ENCODE measurements around the gene DNAH10. TPM values are rescaled to one million over a fixed set of nuclear protein-coding genes. Genes with fewer than 3 reads are reported as not detected.
A peak's percentile ranks its signal among the peaks of the same experiment; 100 is the strongest.

The DNAH10 gene
- polyA plus RNA-seq, 3 donors, result 5.6 to 6.4 (median 5.8) TPM

DNA sequence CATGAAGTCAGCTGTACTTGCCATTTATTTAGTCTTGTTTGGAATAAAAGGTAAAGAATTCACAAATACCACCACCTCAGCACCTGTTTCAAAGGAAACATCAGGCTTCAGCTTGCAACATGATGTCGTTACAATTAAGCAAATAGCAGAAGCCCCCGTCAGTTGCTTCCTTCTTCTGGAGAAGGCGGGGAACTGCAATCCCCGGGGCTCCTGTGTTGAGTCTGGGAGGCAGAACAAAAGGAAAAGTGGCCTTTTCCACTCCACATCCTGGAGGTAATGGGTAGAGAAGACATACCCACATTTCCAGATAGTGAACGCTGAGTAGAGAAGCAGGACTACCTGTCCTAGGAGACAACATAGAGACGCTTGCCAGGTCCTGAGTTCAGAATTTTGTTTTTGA is 92.8 kb downstream of the DNAH10 start:
- DNase-seq (ENCODE audit: extremely low read depth in 1 of 11, low read depth in 9 of 11, low spot score in 4 of 11), result no peak

- no peak for DNase-seq (ENCODE audit: extremely low read depth in 1 of 11, low read depth in 9 of 11, low spot score in 4 of 11)
Observed at GRCh38 chr12:123856681-123857080, 94.6 kb downstream of the DNAH10 start.

DNA sequence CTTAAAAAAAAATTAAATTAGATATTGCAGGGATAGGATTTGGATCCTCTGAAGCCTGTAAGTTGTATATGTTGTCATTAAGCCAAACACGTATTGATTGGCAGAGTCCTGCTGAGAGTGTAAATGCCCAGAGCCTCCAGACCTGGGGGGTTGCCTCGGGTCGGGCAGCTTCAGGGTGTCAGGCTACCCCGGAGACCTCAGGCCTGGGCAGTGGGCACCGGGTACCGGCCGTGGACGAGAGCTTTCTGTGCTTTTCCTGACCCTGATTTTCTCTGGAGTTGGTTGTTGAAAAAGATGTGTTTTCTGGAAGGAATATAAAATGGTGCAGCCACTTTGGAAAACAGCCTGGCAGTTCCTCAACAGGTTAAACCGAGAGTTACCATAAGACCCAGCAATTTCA is 96.1 kb downstream of the DNAH10 start:
- no peak for DNase-seq (ENCODE audit: extremely low read depth in 1 of 11, low read depth in 9 of 11, low spot score in 4 of 11)

DNA sequence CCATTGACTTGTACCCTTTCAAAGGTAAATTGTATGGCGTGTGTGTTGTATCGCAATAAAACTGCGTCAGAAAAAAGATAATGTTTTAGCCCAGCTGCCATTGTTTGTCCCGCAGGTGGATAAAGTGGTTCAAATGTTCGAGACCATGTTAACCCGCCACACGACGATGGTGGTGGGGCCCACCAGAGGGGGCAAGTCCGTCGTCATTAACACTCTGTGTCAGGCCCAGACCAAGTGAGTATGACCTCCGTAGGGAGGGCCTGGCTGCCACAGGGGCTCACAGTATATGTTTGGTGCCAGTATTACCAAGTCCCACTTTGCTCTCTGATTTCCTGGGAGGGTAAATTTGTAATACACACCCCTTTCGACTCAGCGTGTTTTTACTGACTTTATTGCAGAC is 96.9 kb downstream of the DNAH10 start:
- no peak for DNase-seq (ENCODE audit: extremely low read depth in 1 of 11, low read depth in 9 of 11, low spot score in 4 of 11)

- peak in 1 of 11 donors; percentile 9 for DNase-seq (ENCODE audit: extremely low read depth in 1 of 11, low read depth in 9 of 11, low spot score in 4 of 11)
Observed at GRCh38 chr12:123860377-123860776, 98.3 kb downstream of the DNAH10 start.

DNA sequence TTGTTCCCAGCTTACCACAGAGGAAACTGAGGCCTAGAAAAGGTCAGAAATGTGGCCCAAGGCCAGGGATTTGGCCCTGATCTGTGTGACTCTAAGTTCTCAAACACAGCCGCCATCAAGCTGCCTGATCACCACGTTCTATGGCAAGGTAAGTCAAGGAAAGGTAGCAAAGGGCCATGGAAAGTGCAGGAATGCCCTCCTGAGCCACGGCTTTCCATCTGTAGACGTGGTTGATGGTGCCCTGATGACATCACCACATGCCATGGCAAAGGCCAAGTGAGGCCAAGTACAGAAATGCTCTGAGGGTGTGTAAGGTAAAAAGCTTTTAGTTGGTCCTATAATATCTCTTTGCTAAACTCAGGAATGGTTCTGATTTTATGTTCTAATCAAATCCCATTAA is 99.3 kb downstream of the DNAH10 start:
- DNase-seq (ENCODE audit: extremely low read depth in 1 of 11, low read depth in 9 of 11, low spot score in 4 of 11), result no peak

GRCh38 chr12:123867141-123867540 is 105.0 kb downstream of the DNAH10 start:
- DNase-seq (ENCODE audit: extremely low read depth in 1 of 11, low read depth in 9 of 11, low spot score in 4 of 11), result no peak

- no peak for DNase-seq (ENCODE audit: extremely low read depth in 1 of 11, low read depth in 9 of 11, low spot score in 4 of 11)
Observed at GRCh38 chr12:123868791-123869190, 106.7 kb downstream of the DNAH10 start.

DNA sequence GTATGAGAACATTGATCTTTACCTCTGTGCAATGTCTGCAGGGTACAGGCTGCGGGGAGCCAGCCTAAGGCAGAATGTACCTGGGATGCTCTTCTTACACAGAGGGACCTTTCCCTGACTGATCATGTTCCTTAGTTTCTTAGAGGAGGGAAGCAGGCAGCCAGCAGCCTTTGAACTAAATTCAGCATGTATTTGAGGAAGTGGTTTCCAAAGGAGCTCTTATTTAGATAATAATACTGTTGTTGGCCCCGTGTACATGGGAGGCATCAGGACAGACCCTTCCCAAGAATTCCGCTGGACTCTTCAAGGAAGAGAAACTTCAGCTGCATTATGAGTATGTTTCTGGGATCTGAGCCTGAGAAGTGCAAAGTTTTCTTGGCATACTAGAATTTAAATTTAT is 111.7 kb downstream of the DNAH10 start:
- no peak for DNase-seq (ENCODE audit: extremely low read depth in 1 of 11, low read depth in 9 of 11, low spot score in 4 of 11)

DNA sequence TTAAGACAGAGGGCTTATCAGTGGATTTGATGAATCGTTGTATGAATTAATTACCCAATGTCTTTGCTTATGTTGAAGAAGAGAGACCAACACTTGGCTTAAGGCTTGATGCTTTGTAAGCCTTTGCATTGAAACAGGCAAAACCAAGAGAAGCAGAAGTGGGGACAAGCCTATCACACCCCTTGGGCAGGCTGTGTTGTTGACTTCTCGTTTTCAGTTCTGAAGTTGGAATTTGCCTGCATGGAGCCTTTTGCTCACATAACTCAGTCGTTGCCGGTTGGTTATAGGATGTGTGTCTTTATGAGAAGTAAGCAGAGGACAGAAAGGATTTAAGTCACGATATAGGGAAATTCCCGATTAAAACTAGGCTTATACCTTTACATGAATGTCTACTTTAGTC is 115.9 kb downstream of the DNAH10 start:
- DNase-seq (ENCODE audit: extremely low read depth in 1 of 11, low read depth in 9 of 11, low spot score in 4 of 11), result no peak

GRCh38 chr12:123879101-123879500 is 117.0 kb downstream of the DNAH10 start:
- no peak for DNase-seq (ENCODE audit: extremely low read depth in 1 of 11, low read depth in 9 of 11, low spot score in 4 of 11)

- no peak for DNase-seq (ENCODE audit: extremely low read depth in 1 of 11, low read depth in 9 of 11, low spot score in 4 of 11)
Observed at GRCh38 chr12:123879691-123880090, 117.6 kb downstream of the DNAH10 start.

DNA sequence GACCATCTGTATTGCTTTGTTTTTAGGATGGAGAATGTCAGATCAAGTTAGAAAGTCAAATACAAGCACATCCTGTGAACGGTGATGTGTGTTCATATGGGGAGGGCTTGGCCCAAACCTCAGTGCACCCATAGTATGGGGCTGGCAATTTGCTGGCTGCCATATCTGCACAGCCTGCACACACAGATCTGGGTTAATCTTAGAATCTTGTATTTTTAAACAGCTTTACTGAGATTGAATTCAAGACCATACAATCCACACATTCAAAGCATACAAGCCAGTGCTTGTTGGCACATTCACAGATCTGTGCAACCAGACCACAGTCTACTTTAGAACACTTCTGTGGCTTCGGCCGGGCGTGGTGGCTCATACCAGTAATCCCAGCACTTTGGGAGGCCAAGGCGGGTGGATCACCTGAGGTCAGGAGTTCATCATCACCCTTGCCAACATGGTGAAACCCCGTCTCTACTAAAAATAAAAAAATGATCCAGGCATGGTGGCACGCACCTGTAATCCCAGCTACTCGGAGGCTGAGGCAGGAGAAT is 120.1 kb downstream of the DNAH10 start:
- no peak for DNase-seq (ENCODE audit: extremely low read depth in 1 of 11, low read depth in 9 of 11, low spot score in 4 of 11)

- DNase-seq (ENCODE audit: extremely low read depth in 1 of 11, low read depth in 9 of 11, low spot score in 4 of 11), result no peak
Observed at GRCh38 chr12:123886258-123886657, 124.2 kb downstream of the DNAH10 start.

DNA sequence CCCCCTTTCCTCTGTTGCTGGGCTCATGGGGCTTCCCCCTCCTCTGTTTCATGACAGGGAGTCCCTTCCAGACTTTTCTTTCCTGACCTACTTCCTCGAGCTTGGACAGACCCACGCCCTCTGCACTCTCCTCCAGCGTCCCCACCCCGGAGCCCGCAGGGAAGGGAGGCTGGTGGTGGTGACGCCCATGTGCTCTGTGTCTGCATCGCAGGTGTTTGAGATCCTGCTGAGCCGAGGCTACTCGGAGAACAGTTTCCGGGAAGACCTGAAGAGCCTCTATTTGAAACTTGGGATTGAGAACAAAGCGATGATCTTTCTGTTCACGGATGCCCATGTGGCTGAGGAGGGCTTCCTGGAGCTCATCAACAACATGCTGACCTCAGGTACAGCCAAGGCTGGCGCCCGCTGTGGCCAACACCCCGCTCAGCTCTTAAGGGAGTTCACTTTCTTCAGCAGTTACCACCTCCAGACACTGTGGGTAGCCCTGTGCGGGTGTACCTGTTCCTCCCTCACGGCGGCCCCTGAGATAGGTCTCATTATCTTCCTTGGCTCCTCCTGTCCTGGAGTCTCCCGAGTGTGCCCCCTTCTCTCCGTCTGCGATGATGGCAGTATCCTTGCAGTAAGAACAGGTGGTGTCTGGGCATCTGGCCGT is 125.0 kb downstream of the DNAH10 start:
- no peak for DNase-seq (ENCODE audit: extremely low read depth in 1 of 11, low read depth in 9 of 11, low spot score in 4 of 11)

GRCh38 chr12:123888989-123889388 is 126.9 kb downstream of the DNAH10 start:
- no peak for DNase-seq (ENCODE audit: extremely low read depth in 1 of 11, low read depth in 9 of 11, low spot score in 4 of 11)

DNA sequence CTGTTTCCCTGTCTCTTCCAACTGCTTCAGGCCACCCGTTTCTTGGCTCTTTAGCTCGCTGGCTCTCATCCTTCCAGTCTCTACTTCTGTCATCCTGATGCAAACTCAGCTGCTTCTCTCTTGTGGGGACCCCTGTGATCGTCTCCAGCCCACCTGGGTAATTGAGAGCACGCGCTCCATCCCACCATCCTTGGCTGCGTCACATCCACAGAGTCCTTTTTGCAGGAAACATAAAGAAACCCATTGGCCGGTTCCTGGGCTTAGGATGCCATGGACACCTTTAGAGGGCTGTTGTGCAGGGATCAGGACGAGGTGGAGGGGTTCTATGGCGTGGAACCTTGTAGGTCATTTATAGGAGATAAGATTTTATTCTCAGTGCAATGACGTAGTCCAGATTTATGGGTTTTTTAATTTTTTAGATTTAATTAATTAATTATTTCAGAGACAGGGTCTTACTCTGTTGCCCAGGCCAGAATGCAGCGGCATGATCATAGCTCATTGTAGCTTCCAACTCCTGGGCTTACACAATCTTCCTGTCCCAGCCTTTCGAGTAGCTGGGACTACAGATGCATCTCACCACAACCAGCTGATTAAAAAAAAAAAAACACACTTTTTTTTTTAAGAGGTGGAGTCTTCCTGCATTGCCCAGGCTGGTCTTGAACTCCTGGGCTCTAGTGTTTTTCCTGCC is 127.9 kb downstream of the DNAH10 start:
- DNase-seq (ENCODE audit: extremely low read depth in 1 of 11, low read depth in 9 of 11, low spot score in 4 of 11), result no peak

- DNase-seq (ENCODE audit: extremely low read depth in 1 of 11, low read depth in 9 of 11, low spot score in 4 of 11), result no peak
Observed at GRCh38 chr12:123890536-123890902, 128.4 kb downstream of the DNAH10 start.

GRCh38 chr12:123891011-123891410 is 128.9 kb downstream of the DNAH10 start:
- no peak for DNase-seq (ENCODE audit: extremely low read depth in 1 of 11, low read depth in 9 of 11, low spot score in 4 of 11)

DNA sequence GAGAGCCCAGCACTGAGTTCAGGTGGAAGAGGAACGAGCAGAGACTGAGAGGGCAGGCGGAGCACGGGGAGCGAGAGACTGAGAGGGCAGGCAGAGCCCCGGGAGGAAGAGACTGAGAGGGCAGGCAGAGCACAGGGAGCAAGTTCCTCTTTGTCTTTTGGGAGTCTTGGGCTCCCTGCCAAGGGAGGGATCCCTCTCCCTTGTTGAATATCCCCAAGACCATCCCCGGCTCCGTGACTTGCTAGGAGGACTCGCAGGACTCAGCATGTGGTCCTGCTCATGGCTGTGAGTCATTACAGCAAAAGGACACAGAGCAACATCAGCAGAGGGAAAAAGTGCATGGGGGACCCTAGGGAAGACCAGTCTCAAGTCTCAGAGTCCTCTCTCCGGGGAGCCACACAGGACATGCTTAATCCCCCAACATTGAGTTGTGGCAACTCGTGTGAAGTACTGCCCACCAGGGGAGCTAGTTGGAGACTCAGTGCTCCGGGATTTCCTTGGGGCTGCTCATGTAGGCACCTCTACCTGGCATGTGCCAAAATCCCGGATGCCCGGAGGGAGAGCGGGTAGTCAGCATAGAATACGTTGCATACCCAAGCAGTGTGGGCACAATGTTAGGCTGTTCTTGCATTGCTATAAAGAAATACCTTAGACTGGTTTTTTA is 129.5 kb downstream of the DNAH10 start:
- DNase-seq (ENCODE audit: extremely low read depth in 1 of 11, low read depth in 9 of 11, low spot score in 4 of 11), result no peak

Data from renal cortex interstitium (tissue), 11 donors.